ENCODE results near the gene PLCD3. TPM values are rescaled to one million over a fixed set of nuclear protein-coding genes. Genes with fewer than 3 reads are reported as not detected.

PLCD3 gene
- total and polyA plus RNA-seq, 2 of the 13 experiments (the other 11 are each of a cell fraction or from before 2014, with no cell fraction given), result 11.3 to 39.1 TPM

GRCh38 chr17:45170931-45171337 lies 38.6 kb upstream of the PLCD3 start (continued):
- TF ChIP-seq SNAI1 (CRISPR knock-in tag; IDR thresholded peaks at IDR 0.05; ENCODE audit: borderline replicate concordance) (0 out of 2 replicates have a peak, but pooled peaks have one; percentile 63), ZNF567 (CRISPR knock-in tag; IDR thresholded peaks at IDR 0.05; ENCODE audit: borderline replicate concordance) (peak; percentile 64; the same call in 1 of the 2 replicates), ZNF484 (CRISPR knock-in tag; IDR thresholded peaks at IDR 0.05; ENCODE audit: borderline replicate concordance, low read depth) (no peak), KLF15 (CRISPR knock-in tag; IDR thresholded peaks at IDR 0.05; ENCODE audit: borderline replicate concordance) (0 out of 2 replicates have a peak, but pooled peaks have one; percentile 28), CHCHD3 (CRISPR knock-in tag; IDR thresholded peaks at IDR 0.05) (0 out of 2 replicates have a peak, but pooled peaks have one; percentile 70), CBX2 (IDR thresholded peaks at IDR 0.05; ENCODE audit: low read depth, low read length) (no peak), CBX2 (CRISPR knock-in tag; IDR thresholded peaks at IDR 0.05; ENCODE audit: low read depth) (0 out of 2 replicates have a peak, but pooled peaks have one; percentile 21), EEA1 (CRISPR knock-in tag; IDR thresholded peaks at IDR 0.05; ENCODE audit: borderline replicate concordance) (0 out of 2 replicates have a peak, but pooled peaks have one; percentile 28), ZNF180 (CRISPR knock-in tag; IDR thresholded peaks at IDR 0.05; ENCODE audit: borderline replicate concordance, low read depth) (0 out of 2 replicates have a peak, but pooled peaks have one; percentile 29), ZNF776 (CRISPR knock-in tag; IDR thresholded peaks at IDR 0.05) (0 out of 2 replicates have a peak, but pooled peaks have one; percentile 58), RFX1 (IDR thresholded peaks at IDR 0.05) (peak; percentile 54; the same call in 1 of the 2 replicates), ZBTB37 (CRISPR knock-in tag; IDR thresholded peaks at IDR 0.05) (0 out of 2 replicates have a peak, but pooled peaks have one; percentile 62), POGZ (CRISPR knock-in tag; IDR thresholded peaks at IDR 0.05) (peak; percentile 19; the same call in 1 of the 2 replicates), HOXA7 (CRISPR knock-in tag; IDR thresholded peaks at IDR 0.05) (no peak), HIVEP1 (CRISPR knock-in tag; IDR thresholded peaks at IDR 0.05) (peak; percentile 72; the same call in 1 of the 2 replicates), ZNF598 (CRISPR knock-in tag; IDR thresholded peaks at IDR 0.05; ENCODE audit: borderline replicate concordance) (no peak), NFIB (CRISPR knock-in tag; IDR thresholded peaks at IDR 0.05; ENCODE audit: borderline replicate concordance) (no peak), TERF1 (CRISPR knock-in tag; IDR thresholded peaks at IDR 0.05) (peak; percentile 49; the same call in 1 of the 2 replicates), MEF2D (CRISPR knock-in tag; IDR thresholded peaks at IDR 0.05) (no peak), ZNF558 (CRISPR knock-in tag; IDR thresholded peaks at IDR 0.05; ENCODE audit: borderline replicate concordance) (no peak), SCMH1 (CRISPR knock-in tag; IDR thresholded peaks at IDR 0.05; ENCODE audit: borderline replicate concordance) (no peak), ZNF629 (CRISPR knock-in tag; conservative IDR thresholded peaks at IDR 0.05) (0 out of 2 replicates have a peak, but pooled peaks have one; percentile 1), RBM22 (optimal IDR thresholded peaks at IDR 0.05; ENCODE audit: low read length) (no peak), HNRNPUL1 (IDR thresholded peaks at IDR 0.05; ENCODE audit: low read depth, low read length) (no peak), MYPOP (CRISPR knock-in tag; IDR thresholded peaks at IDR 0.05) (0 out of 2 replicates have a peak, but pooled peaks have one; percentile 64), RBM39 (IDR thresholded peaks at IDR 0.05; ENCODE audit: low read depth, low read length, poor library complexity, severe bottlenecking) (peak; percentile 24)
